Activated CD4-positive, alpha-beta T cell treated with anti-CD3 and anti-CD28 coated beads, Interleukin-2, amount 50 U/mL, for 4 hours (primary cell): ENCODE results near the gene STX16.

ENCODE experiments used
- DNase-seq, 2 experiments: peaks; one replicate each; pipeline ENCODE4 v3.0.0-alpha.2; 2020

The STX16 gene

DNA sequence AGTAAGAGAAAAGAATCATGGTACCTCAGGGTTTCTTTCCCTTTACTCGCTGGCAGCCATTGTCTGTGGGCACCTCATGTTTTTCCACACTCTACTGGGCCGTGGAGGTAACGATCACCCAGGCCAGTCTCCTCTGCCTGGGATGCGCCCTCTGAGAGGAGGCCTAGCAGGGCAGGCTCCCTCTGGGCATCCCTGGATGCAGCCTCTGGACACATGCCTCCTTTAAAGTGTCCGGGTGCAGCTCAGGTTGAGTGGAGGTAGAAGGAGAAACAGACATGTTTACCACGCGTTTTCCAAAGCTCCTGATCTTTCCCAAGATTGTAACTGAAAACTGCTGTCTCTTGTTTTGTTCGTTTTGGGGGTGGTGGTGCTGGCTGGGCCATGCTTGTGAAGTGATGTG, 27.7 kb downstream of the STX16 start:
- DNase-seq, result no peak

DNA sequence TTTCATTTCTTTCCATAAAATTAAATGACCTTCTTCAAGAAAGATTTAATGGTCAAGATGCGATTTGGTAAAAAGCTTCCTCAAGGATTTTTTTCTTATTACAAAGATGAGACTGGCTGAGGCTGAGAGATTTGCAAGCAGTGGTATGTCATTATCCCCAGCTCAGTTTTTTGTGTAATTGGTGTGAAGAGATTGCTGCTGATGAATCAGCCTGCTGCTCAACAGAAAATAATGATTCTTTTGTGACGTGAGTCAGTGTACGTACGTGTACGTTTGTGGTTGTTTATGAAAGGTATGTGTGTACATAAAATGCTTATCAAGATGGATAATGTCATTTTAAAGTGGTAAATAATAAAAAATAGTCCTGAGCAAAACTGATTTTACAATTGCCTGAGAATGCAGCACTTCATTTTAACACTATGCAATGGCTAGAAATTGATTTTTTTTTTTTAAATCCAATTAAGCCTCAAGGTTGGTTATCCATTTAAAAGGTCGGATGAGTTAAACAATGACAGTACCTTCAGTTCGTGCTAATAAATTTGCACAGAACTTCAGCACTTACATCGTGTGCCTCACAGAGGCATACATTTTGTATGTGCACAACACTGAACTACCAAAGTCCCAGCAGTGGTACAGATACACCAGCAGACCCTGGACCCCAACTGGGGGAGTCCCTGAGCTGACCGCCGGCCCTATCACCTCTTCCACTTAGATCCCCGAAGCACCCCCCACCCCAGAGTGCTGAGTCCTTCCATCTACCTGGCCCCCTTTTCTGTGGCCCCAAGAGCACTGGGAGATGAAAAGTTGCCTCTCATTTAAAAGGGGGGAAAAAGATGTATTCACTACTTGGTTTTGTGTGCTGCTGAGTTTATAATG, 31.8 kb downstream of the STX16 start:
- DNase-seq, result no peak

DNA sequence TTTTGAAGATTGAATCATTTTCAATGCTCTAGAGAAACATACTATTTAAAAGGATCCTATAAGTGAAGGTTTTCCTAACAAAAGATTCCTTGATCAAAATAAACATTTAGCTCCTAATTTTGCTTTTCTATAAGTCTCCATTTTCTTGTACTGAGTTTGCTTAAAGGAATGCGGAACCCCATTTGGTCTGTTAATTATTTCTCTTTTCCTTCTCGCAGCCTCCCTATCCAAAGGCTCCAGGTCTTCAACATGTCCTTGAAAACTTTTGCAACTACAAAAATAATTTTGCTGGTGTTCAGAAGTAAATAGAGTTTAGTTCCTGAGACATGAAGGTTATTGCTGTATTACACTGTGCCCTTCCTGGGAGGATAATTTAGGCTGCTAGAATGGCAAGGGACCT, 33.2 kb downstream of the STX16 start:
- no peak for DNase-seq

DNA sequence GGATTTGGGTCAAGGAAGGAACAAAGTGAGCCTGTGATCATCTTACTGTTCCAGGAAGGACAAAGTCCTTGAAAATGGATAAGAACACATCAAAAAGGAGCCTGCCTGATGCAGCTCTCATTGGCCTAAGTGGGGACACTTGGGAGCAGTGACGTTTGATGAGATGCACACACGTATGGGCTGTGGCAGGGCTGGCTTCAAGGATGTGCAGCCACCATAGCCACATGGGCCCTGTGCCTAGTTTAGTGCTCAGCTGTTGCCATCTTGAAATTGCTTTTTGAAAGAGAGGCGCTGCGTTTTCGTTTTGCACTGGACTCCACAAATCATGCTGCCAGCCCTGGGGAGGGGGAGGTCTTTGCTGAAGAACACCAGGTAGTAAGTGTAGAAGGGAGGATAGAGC, 34.9 kb downstream of the STX16 start:
- DNase-seq, result no peak

DNA sequence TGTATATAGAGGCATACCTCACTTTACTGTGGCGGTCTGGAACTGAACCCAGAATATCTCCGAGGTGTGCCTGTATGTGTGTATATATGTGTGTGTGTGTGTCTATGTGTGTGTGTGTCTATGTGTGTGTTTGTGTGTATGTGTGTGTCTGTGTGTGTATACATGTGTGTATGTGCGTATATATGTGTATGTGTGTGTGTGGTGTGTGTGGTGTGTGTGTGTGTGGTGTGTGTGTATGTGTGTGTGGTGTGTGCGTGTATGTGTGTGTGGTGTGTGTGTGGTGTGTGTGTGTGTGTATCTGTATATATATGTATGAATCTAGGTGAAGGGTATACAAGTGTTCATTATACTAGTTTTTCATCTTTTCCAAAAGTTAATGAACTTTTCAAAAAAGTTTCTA, 37.3 kb downstream of the STX16 start:
- DNase-seq, result no peak

DNA sequence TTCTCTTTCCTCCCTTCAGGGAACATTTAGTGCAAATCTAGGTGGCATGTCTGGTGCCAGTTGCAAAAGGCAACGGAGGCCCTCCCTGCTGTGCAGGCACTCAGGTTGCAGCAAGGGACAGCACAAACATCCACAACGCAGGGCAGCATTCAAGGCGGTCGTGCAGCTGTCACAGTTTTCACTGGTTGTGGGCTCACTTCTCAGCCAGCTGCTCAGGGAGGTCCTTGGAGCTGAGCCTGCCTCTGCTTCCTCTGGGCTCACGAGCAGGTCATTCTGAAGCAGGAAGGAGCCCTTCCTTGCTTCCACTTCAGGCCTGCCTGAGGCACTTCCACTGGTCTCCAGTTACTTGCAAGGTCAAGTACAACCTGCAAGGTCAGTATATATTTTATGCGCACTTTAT, 37.8 kb downstream of the STX16 start:
- DNase-seq, result no peak

DNA sequence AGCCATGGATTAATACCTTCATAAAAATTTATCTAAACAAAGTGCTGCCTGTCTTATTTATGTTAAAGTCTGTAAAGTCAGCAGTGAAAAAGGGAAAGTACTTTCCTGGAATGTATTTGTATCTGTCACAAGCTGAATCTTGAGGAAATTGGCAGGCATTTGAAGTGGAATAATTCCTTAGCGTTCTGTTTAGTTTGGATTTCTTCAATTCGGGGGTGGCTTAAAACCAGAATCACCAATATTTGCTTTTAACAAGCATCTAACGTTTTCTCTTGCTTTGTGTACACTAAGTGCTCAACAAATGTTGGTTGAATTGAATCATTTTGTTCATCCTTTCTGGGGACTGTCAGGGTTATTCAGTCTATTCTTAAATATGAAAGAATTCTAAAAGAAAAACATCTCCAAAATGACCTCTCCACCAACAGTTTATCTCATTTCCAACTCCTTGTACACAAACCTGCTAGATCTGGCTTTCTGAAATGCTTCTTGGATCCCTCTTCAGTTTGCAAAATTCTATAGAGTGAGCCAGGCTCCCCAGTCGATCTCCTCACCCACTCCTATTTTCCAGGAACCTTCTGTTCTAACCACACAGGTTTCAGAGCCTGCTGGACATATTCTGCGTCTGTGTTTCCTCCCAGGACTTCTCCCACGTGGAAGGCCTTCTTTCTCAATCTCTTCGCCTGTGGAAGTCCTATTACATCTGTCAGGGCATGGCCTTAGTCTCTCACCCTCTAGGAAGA, 39.5 kb downstream of the STX16 start:
- no peak for DNase-seq

DNA sequence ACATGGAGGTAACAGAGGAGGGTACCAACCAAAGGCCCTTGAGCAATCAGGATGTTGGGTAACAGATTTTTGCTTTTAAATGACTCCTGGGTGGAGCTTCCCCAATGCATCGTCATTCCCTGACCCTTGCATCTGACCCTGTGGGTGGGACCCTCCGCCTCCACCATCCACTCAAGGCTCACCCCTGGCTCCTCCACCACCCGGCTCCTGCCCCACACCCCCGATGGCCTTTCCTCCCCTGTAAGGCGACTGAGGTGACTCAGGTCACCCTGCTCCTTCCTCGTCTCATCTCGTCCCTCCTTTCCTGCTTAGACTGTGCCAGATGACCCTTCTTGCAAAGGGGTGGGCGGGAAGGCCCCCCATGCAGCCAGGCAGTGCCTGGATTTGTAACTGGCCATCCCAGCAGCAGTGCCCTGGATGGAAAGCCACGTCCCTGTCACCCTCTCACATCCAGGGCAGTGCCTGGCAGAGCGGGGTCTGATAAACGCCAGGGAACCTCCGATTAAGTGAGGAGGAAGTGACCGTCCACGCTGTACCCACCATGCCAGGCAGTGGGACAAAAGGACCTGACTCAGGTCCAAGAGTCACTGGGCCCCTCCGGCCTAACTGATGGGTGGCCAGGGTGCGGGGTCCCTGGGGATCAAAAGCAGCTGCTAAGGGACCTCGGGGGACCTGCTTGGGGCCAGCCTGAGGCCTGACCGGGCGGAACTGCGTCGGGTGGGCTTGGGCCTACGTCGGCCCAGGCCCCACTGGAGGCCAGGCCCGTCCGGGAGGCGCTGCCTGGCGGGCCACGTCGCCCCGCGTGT, 40.9 kb downstream of the STX16 start:
- no peak for DNase-seq

DNA sequence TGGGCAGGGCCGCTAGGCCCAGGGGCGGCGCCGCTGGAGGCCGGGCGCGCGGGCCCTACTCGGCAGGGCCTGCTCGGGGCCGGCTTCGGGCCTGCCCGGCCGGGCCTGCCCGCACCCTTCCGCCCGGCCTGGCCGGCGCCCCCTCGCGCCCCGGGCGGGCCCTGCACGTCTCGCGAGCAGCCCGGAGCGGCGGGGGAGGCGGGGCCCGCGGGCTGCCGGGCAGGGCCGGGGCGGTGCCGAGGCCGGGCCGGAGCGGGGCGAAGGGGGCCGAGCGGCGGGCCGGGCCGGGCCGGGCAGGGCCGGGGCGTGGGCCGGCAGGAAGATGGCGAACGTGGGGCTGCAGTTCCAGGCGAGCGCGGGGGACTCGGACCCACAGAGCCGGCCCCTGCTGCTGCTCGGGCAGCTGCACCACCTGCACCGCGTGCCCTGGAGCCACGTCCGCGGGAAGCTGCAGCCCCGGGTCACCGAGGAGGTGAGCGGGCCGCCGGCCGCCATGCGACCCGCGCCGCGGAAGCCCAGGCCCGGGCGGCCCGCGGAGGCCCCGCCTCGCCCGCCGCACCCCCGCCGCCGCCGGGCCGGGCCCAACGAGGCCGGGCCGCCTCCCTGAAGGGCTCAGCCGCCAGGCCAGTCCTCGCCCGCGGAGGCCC, 41.6 kb downstream of the STX16 start, which contains the start of gene NPEPL1:
NPEPL1 (plus strand) TSS at position 222 of the 647 bp plus-strand sequence; CDS start at position 323, 101 bp downstream.
- peak; percentile 36 to 45 for DNase-seq

DNA sequence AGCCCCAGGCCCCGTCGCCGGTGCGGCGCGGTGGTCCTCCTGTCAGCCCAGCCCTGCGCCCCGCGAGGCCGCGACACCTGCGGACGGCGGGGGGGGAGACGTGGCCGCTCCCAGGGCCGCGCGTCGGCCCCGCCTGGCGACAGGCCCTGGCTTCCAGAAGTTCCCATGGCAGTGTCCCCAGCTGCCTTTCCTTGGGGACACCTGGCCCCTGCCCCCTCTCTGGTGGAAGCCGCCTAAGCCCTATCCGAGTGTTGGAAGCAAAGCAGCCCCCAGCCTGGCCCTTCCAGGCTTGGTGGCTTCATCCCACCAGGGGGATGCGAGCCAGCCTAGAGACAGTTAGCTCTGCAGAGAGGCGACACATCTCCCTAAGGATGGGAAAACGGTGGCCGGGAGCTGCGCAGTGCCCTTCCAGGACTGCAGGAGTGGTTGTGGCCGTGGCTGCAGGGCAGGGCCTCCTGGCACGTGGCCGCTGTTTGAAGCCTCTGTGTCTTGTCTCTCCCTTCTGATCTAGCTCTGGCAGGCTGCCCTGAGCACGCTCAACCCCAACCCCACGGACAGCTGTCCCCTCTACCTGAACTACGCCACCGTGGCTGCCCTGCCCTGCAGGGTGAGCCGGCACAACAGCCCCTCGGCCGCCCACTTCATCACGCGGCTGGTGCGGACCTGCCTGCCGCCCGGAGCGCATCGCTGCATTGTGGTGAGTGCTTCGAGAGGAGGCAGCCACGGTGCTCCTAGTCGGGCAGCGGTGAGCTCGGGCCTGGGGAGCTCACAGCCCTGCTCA, 42.3 kb downstream of the STX16 start:
- no peak for DNase-seq

DNA sequence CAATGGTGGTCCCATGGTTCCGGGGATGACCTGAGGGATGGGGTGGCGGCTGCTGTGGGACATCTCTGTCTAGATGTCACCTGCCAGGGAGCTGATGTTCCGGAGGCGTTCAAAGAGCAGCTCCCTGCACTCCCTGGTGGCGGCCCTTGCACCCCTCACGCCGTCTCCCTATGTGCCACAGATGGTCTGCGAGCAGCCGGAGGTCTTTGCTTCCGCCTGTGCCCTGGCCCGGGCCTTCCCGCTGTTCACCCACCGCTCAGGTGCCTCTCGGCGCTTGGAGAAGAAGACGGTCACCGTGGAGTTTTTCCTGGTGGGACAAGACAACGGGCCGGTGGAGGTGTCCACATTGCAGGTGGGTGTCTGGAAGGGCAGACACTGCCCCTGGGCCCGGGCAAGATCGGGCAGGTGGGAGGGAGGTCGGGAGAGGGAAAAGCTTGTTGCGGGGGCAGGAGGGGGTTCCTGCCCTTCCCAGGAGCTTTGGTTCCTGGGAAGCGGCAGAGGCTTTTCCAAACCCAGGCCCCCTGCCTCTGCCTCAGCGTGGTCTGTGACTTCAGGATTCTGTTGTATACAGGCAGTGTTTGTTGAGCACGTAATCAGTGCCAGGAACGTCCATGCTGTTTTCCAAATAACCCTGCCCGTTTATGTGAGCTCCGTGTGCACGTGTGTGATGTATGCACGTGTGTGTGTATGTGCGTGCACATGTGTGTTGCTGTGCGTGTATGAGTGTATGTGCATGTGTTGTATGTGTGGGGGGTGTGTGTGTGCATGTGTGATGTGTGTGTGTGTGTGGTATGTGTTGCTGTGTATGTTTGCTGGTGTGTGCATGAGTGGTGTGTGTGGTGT, 43.4 kb downstream of the STX16 start:
- no peak for DNase-seq

DNA sequence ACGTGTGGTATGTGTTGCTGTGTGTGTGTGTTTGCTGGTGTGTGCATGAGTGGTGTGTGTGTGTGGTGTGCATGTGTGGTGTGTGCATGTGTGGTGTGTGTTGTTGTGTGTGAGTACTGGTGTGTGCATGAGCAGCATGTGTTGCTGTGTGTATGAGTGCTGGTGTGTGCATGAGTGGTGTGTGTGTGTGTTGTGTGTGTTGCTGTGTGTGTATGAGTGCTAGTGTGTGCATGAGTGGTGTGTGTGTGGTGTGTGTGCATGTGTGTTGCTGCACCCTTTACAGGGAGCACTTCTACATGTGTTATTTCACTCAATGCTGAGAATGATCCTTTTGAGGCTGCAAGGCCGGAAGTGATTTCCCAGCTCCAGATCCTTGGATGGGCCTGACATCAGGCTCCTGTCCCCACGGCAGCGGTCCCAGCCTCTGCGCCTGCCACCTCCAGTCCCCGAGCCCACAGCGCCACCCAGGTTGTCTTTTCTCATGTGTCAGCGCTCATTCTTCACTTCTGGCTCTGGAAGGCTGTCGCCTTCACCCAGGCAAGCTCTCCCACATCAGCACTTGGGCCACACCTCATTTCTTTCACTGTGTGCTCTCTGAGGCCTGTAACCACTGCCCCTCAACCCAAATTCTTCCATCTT, 44.1 kb downstream of the STX16 start:
- no peak for DNase-seq

DNA sequence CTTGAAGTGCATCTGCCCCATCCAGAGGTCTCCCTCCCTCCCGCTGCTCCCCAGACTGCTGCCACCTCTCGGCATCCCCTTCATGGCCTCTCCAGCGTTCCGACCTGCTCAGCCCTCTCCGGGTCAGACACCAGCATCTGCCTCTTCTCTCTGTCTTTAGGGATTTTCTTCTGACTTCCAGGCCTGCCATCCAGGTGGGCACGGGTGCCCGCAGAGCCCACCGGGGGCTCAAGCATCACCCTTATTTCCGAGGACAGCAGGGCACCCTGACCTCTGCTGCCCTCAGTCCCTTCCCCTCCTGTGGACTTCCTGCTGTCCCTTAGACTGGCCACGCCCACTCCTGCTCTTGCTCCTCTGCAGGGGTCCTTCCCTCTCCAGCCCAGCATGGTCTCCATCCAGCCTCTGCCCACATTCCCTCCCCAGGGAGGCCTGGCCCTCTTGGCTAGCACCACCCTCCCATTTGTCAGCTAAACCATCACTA, 44.9 kb downstream of the STX16 start:
- DNase-seq, result no peak

DNA sequence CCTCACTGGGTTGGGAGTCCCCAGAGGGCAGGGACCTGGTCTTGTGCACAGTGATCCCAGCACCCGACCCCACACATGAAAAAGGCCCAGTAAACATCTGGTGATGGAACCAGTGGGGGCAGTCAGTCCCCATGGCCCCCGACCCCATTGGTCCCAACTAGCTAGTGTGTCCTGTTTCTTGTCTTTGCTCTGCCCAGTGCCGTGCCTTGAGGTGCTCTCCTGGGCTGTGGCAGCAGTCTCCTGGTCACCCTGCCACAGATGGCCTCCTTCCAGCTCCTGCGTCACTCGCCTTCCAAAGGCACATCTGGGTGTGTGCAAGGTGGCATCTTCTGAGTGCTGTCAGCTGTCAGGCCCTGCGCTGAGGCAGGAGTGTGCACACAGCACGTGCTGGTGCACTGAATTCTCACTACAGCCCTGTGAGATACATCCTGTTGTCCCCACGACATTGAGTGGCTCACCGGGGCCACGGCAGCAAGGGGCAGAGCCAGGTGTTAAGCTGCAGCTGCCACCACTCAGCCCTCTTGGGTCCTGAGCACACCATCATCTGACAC, 45.4 kb downstream of the STX16 start:
- no peak for DNase-seq

DNA sequence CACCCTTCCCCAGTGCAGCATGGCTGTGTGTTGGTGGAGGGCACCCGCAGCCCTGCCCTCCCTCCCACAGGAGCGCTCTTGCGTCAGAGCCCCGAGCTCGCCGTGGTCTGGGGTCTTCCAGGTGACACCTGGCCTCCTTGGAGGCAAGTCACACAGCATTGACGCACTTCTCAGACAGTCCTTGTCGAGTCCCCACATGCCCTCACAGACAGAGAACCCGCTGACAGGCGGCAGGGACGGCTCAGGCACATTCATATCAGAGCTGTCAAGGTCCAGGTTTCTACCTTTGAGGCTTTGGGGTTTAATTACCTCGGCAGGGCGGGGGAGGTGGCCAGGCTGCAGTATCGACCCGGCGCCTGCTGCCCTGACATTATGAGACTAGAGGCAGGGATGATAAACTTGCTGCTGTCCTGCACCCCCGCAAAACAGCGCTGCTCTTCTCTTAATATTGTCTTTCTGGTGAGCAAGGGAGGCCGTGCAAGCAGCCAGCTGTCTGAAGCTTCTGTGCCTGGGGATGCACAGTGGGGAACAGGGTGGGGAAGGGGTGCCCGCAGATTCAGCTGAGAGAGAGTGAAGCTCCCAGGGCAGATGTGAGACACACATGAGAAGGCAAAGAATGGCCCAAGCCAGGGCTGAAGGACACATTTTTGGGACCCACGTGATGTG, 46.3 kb downstream of the STX16 start:
- no peak for DNase-seq

DNA sequence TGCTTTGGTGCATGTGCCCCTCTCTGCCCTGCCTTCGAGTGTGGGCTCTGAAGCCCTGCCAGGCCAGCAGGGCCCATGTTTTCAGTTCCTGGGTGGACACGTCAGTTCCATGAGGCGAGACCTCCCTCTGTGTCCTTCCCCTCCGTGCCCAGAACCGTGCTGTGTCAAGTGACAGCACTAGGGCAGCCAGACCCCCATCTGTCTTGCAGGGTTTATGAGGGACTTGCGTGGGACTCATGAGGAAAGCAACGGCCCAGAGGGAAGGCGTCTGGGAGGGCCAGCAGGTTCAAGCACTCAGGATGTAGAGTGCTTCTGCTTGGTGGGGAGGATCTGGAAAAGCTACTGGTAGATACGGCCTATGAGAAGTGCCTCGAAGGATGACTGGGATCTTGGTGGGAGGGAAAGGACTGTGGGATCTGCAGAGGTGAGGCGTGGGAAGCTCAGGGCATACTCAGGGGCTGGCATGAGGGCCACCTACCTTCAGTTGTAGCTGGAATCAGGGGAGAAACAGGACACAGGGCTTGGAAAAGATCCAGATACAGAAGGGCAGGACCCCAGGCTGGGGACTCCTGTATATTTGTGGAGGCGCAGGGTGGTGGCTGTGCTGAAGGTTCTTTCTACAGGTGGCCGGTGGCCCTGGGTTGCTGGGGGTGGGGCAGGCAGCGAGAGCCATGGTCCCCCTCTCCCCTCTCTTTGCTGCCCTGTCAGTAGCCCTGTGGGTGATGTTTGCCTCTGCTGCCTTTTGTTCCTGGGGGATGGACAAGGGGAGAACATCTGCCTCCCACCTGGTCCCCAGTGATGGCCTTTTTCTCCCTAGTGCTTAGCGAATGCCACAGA, 47.0 kb downstream of the STX16 start:
- DNase-seq, result no peak

DNA sequence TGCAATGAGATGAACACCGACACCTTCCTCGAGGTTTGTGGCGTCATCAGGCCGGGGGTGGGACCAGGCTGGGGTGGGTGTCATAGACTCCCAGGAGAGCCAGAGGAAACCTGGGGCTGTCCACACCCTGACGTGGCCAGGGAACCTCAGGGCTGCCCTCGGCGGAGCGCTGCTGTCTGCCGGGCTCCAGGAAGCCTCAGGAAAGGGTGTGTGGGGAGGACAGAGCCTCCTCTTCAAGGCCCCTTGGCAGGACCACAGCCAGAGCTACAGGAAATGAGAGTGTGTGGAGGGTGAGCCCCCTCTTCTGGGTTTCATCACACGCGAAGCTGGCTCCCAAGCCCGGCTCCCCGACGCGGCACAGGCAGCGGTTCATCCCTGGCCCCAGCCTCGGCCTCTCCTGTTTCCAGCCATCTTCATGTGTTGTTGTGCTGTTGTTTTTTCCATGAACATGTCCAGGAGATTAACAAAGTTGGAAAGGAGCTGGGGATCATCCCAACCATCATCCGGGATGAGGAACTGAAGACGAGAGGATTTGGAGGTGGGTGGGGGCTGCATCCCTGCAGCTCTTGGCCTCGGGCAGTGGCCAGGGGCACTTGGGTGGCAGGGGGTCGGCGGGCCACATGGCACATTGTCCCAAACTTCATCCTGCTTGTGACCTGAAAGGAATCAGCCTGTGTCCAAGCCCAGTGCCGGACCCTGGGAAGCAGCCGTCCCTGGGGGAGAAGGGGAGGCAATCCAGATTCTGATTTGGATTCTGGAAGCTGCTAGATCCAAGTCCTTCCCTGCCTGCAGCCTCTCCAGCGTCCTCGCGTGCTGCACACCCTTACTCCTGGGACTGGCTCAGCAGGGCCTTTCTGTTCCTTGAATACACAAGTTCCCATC, 47.9 kb downstream of the STX16 start:
- no peak for DNase-seq
